GM21423 (cell line): Measurements from ENCODE around the gene OSER1.

Source experiments
- ATAC-seq: cut with Tn5 transposase; IDR thresholded peaks from one replicate; pipeline ENCODE4 v1.9.1; 2021; ENCODE audit warnings: mild to moderate bottlenecking, moderate library complexity; ENCODE audit not compliant: unreplicated experiment

The OSER1 gene

DNA sequence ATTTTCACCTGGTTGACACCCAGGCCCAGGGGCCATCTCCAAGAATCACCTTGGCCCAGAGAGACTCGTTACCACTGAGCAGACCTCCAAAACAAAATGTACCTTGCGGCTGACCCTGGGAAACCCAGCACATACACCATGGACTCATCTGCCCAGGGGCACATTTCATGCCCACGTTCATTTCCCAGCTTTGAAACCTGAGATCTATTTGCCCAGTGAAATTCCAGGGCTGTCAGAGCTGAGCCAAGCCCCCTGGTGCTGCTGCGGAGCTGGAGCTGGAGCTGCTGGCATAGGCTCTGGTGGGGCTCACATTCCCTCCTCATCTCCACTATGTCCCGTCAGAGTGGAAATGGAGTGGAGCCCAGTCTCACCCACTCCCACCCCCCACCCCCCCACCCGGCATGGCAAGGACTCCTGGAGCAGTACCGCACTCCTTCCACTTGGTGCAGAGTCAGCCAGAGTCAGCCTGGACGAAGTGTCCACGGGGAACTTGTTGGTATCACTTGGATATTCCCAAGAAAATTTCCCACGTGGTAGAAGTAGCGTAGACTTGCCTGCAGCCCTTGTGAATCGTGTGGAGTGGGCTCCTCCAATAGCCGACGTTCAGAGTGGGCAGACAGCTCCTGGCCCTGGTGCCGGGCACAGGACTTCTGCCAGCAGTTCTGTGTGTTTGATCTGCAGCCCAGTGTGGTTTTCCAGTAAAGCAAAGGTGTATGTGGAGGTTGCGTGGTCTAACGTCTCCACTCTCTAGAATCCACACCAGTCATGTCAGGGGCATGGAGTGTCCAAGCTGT, 18.1 kb upstream of the OSER1 start:
- ATAC-seq, result no peak

- ATAC-seq, result no peak
Observed at GRCh38 chr20:44224637-44225036, 14.1 kb upstream of the OSER1 start.

DNA sequence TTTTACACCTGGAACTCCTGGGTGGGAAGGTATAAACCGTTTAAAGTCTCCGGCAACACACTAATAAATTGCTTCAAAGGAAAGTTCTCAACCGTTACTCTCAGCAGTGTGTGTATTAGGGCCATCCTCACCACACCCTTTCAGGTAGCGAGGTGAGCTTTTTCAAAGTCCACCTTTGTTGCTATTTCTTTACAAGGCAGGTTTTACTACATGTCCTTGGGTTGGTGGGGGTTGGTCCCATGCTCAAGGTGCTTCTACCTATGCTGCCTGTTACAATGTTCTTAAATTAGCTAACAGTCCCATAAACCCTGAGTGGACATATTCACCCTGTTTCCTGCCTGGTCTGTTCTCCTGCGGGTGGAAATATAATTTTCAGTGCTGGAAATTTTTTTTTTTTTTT, 13.2 kb upstream of the OSER1 start:
- no peak for ATAC-seq

- ATAC-seq, result no peak
Observed at GRCh38 chr20:44222633-44223368, 12.2 kb upstream of the OSER1 start.

DNA sequence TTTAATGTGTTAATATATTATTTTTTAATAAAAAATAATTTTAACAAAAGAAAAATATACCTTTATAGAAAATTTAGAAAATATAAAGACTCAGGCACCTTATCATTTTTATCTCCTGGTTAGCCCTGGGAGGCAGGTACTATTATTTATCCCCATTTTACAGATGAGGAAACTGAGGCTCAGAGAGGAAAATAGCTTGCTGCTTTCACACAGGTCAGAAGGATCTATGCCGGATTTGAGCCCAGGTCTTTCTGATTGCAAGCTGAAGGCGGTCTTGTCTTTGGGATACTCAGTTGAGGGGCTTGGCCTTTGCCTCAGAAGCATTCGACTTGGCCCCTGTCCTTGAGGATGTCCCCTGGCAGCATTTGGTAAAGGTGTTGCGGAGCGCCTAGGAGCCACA, 11.5 kb upstream of the OSER1 start:
- no peak for ATAC-seq

DNA sequence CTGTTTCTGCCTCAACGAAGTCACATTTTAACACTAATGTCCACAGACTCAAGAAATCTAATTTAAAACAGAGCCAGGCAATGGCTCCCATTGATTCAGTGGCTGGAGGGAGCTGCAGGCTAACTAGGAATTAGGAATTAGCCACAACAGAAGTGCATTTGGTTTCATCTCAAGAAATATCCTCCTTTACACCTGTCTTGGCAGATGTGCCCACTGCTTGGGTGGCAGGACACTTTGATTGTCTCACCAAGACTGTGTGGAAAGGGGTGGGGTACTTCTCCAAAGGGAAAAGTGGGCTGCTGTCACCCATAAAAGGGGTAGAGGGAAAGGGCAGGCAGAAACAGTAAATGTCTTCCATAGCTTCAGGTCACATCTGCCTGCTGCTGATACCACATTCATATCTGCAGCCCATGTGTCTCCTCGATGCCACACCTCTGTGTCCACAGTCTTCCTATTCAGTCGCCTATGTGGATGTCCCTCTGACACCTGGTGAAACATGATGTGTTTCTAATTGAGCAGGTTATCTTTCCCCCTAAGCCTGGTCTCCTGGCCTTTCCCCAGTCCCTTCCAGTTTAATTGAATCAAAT, 10.9 kb upstream of the OSER1 start:
- ATAC-seq, result no peak

GRCh38 chr20:44219791-44220190, 9.2 kb upstream of the OSER1 start:
- ATAC-seq, result no peak

- no peak for ATAC-seq
Observed at GRCh38 chr20:44219170-44219730, 8.7 kb upstream of the OSER1 start.

GRCh38 chr20:44218446-44218845, 7.9 kb upstream of the OSER1 start:
- no peak for ATAC-seq

GRCh38 chr20:44217342-44218092, 6.9 kb upstream of the OSER1 start:
- no peak for ATAC-seq

DNA sequence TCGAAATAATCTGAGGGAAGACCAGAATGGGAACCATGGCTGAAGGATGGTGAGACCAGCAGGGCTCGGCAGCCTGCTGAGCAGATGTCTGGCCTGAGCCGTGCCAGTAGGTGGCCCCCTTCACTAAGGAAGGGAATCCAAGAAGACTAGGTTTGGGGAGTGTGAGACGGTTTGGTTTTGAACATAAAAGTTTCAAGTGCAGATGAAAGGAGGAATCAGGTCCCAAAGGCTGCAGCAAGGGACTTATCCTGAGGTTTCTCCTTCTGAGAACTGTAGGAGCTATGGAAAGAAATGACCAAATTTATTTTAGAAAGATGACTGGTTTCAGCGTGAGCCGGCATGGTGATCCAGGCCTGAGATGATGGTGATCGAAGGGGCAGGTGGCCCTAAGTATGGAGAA, 4.6 kb upstream of the OSER1 start:
- no peak for ATAC-seq

GRCh38 chr20:44212792-44213191, 2.2 kb upstream of the OSER1 start:
- ATAC-seq, result no peak

- ATAC-seq, result no peak
Observed at GRCh38 chr20:44211177-44212039, 837 bp upstream of the OSER1 start.

DNA sequence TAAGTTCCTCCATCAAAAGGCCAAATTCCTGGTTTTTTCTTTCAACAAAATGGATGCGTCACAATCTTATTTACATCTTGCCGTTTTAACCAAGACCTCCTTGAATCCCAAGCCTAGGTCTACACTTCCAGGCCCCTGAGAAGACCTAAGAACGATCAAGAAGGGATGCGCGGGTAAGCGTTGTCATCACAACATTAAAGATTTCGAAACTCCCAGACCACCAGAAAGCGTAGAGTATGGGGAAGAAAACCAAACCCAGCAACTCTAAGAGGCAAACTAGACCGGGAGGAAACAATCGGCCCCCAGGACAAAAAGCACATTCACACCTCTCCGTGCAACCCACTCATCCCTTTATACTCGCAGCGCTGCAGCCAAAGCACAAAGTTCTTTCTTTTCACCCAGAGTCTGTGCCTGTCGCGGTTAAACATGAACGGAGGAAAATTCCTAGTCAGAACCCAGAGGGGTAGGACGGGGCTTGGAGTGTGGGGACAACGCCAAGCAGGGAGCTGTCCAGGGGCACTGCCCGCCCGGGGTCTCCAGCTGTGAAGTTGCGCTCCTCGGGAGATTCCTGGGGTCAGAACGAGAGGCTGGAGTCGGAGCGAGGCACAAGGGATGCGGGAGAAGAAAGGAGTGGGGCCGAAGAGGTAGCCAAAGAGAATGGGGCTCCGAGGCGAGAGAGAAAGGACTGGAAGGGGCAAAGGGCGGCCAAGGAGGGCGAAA, 725 bp downstream of the OSER1 start:
- no peak for ATAC-seq

GRCh38 chr20:44208770-44209169, 1.8 kb downstream of the OSER1 start:
- ATAC-seq, result no peak

DNA sequence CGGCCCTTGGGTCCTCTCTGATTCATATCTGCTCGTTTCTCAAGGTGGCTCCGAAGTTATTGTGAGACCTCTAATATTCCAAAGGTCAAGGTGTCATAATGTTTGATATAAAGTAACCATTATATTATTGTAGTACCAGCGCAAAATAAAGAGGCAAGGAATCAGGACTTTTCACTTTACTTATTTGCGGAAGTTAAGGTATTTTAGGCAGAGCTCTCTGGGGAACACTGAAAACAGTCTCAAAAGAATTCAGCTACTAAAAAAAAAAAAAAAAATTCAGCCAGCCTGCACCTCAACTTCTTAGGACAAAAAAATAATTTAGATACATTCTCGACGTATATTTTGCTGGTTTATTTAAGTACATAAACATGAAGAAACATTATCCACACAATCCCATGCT, 2.4 kb downstream of the OSER1 start:
- ATAC-seq, result no peak

GRCh38 chr20:44207126-44207723, 3.3 kb downstream of the OSER1 start:
- ATAC-seq, result no peak

DNA sequence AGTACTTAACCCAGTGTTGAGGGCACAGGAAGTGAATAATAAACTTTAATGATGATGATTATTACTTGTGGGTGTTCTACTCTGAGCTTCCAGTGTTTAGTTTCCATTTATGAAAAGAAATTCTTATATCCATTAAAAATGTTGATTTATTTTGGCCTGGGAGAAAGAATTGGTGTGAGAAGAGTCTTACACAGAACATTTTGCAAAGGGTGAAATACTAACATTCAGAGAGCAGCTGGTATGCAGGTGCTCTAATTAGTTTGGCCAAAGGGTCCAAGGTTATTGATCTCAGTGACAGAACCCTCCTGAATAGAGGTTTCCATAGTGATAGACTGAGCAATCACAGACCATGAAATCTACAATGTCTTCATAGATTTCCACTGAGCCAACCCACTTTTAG, 4.4 kb downstream of the OSER1 start:
- ATAC-seq, result no peak

DNA sequence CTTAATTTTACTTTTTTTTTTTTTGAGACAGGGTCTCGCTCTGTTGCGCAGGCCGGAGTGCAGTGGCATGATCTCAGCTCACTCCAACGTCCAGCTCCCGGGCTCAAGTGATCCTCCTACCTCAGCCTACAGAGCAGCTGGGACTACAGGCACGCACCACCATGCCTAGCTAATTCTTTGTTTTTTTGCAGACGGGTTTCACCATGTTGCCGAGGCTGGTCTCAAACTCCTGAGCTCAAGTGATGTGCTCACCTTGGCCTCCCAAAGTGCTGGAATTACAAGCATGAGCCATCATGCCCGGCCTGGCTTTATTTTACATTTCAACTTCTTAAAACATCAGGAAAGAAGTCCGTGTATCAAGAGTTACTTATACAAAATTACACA, 5.7 kb downstream of the OSER1 start:
- no peak for ATAC-seq
